HUES64 (cell line): Measurements from ENCODE around the gene SEPTIN12.
"Not testable (repeated sequence)": the region's sequence is repeated elsewhere in the genome, so short reads cannot be mapped to it uniquely, and the experiment has no call there.

Experiments
- H3K27ac ChIP-seq: 2 replicates; pipeline ENCODE4 v1.7.0; 2013; ENCODE audit warnings: low read depth, low read length, inconsistent platforms
- H3K27me3 ChIP-seq: 2 replicates; pipeline ENCODE4 v1.6.1; 2013; ENCODE audit warnings: mild to moderate bottlenecking, low read length; ENCODE audit not compliant: insufficient read depth
- H3K36me3 ChIP-seq: 2 replicates; pipeline ENCODE4 v1.6.1; 2013; ENCODE audit warnings: mild to moderate bottlenecking, low read length; ENCODE audit not compliant: insufficient read depth
- H3K4me1 ChIP-seq: 2 replicates; pipeline ENCODE4 v1.6.1; 2013; ENCODE audit warnings: mild to moderate bottlenecking, low read length, moderate library complexity; ENCODE audit not compliant: insufficient read depth
- H3K4me3 ChIP-seq: 2 replicates; pipeline ENCODE4 v1.5.1; 2013; ENCODE audit warnings: mild to moderate bottlenecking, low read length, moderate library complexity
- H3K9ac ChIP-seq: 2 replicates; pipeline ENCODE4 v1.6.1; 2013; ENCODE audit warnings: mild to moderate bottlenecking, low read depth, low read length
- H3K9me3 ChIP-seq: 2 replicates; pipeline ENCODE4 v1.6.1; 2013; ENCODE audit warnings: low read depth, low read length; ENCODE audit not compliant: insufficient read depth
- WGBS: fragments of 150-250, 120-280 bp; methylation state at CpG from one replicate; pipeline ENCODE4 v1.1.7; 2013; ENCODE audit warnings: missing lambda C conversion rate; 5-methylcytosine and 5-hydroxymethylcytosine counted together

Gene SEPTIN12

GRCh38 chr16:4795181-4795827, 7.2 kb upstream of the SEPTIN12 start, which contains the start of gene SMIM22:
Gene SMIM22 (plus strand): TSS chr16:4795369. CDS start chr16:4795735, 366 bp downstream.
- H3K4me3 ChIP-seq, result no peak within 1 kb of the TSS
- no peaks in the 10 kb centered on the region for H3K4me1 ChIP-seq
- no peak within 1 kb of the TSS for H3K27ac ChIP-seq
- H3K9me3 ChIP-seq, result no peaks in the 10 kb centered on the region
- H3K27me3 ChIP-seq, result no peaks in the 10 kb centered on the region
- no peak within 1 kb of the TSS for H3K9ac ChIP-seq
- peaks cover 24% of the 10 kb centered on the region for H3K36me3 ChIP-seq
- 88% methylated on average over 14 of the region's 14 CpGs for WGBS

- H3K4me3 ChIP-seq, result no peak overlapping the region
- H3K4me1 ChIP-seq, result peaks cover 4% of the 10 kb centered on the region
- H3K9ac ChIP-seq, result no peak overlapping the region
- H3K27ac ChIP-seq, result no peak overlapping the region
- 82% methylated on average over 13 of the region's 13 CpGs for WGBS
- no peaks in the 10 kb centered on the region for H3K27me3 ChIP-seq
- peaks cover 8% of the 10 kb centered on the region; the same call in 1 of the 2 replicates for H3K36me3 ChIP-seq
- H3K9me3 ChIP-seq, result no peaks in the 10 kb centered on the region
These were observed 4.9 kb upstream of the SEPTIN12 start for GRCh38 chr16:4792951-4793513.

DNA sequence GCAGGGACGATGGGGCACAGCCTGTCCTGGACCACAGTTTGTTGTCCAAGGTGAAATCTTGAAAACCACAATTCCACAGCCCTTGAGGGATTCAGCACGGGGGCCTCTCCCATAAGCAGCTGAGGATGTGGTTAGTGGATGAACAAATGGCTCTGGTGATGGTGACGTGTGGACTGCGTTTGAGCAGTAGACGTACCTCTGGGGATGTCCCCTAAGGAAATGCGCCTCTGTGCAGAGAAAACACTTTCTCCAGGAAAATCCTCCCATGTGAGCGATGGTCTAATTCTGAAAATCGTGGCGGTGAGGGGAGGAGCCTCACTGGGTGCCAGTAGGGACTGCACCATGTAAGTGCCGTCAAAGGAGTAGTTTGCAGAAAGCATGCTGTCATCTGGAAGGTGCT, 2.7 kb upstream of the SEPTIN12 start:
- Histone ChIP-seq H3K4me1 (peaks cover 8% of the 10 kb centered on the region), H3K9me3 (no peaks in the 10 kb centered on the region), H3K27ac (no peak overlapping the region), H3K27me3 (no peaks in the 10 kb centered on the region), H3K36me3 (no peaks in the 10 kb centered on the region), H3K4me3 (no peak overlapping the region), H3K9ac (no peak overlapping the region)
- WGBS, result 93% methylated on average over 10 of the region's 10 CpGs

DNA sequence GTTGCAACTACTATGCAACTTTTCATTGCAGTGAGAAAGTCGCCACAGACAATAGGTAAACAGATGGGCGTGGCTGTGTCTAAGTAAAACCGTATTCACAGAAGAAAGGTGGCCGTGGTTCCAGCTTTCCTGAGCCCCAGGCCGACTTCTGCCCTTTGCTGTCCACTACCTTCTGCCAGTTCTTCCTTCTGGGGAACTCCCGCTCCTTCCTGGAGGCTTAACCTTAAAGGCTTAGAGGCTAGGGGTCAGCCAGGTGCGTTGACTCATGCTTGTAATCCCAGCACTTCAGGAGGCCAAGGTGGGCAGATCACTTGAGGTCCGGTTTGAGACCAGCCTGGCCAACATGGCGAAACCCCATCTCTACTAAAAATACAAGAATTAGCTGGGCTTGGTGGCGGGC, 2.1 kb upstream of the SEPTIN12 start:
- Histone ChIP-seq H3K27me3 (no peaks in the 10 kb centered on the region), H3K36me3 (no peaks in the 10 kb centered on the region), H3K4me1 (peaks cover 8% of the 10 kb centered on the region), H3K27ac (no peak overlapping the region), H3K9ac (no peak overlapping the region), H3K9me3 (no peaks in the 10 kb centered on the region), H3K4me3 (no peak overlapping the region)
- WGBS, result 91% methylated on average over 10 of the region's 10 CpGs

GRCh38 chr16:4788910-4789309, 765 bp upstream of the SEPTIN12 start:
- no peaks in the 10 kb centered on the region for H3K27me3 ChIP-seq
- H3K4me3 ChIP-seq, result no peak overlapping the region
- H3K36me3 ChIP-seq, result no peaks in the 10 kb centered on the region
- H3K4me1 ChIP-seq, result peaks cover 8% of the 10 kb centered on the region
- 92% methylated on average over 7 of the region's 7 CpGs for WGBS
- no peaks in the 10 kb centered on the region for H3K9me3 ChIP-seq
- H3K9ac ChIP-seq, result no peak overlapping the region
- no peak overlapping the region for H3K27ac ChIP-seq

DNA sequence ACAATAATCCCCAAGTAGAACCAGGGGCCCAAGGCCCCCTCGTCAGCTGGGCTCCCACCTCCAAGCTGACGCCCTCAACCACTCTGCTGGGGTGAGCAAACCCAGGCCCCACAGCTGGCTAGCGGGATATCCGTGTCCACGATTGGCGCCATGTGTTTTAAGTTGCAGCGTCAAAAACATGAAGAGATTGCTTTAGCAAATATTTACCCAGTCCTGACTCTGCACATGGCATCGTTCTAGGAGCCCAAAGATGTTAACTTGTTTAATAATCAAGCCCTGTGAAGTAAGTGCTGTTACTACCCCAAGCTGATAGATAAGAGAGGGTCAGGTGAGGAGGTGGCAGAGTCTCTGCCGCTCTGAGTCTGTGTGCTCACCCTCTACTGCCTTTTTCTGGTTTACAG, 344 bp upstream of the SEPTIN12 start:
- no peaks in the 10 kb centered on the region for H3K27me3 ChIP-seq
- WGBS, result 84% methylated on average over 9 of the region's 9 CpGs
- H3K36me3 ChIP-seq, result no peaks in the 10 kb centered on the region
- H3K4me1 ChIP-seq, result peaks cover 8% of the 10 kb centered on the region
- H3K27ac ChIP-seq, result no peak overlapping the region
- H3K9ac ChIP-seq, result no peak overlapping the region
- no peaks in the 10 kb centered on the region for H3K9me3 ChIP-seq
- H3K4me3 ChIP-seq, result no peak overlapping the region

- no peaks in the 10 kb centered on the region for H3K9me3 ChIP-seq
- no peaks in the 10 kb centered on the region for H3K36me3 ChIP-seq
- no peak overlapping the region for H3K4me3 ChIP-seq
- 93% methylated on average over 8 of the region's 8 CpGs for WGBS
- no peak overlapping the region for H3K9ac ChIP-seq
- H3K27me3 ChIP-seq, result no peaks in the 10 kb centered on the region
- no peak overlapping the region for H3K27ac ChIP-seq
- peaks cover 8% of the 10 kb centered on the region for H3K4me1 ChIP-seq
These were observed 1.1 kb downstream of the SEPTIN12 start for GRCh38 chr16:4787068-4787467.

GRCh38 chr16:4785758-4786433, 2.2 kb downstream of the SEPTIN12 start:
- no peak overlapping the region for H3K4me3 ChIP-seq
- no peaks in the 10 kb centered on the region for H3K9me3 ChIP-seq
- no peaks in the 10 kb centered on the region for H3K36me3 ChIP-seq
- peaks cover 8% of the 10 kb centered on the region for H3K4me1 ChIP-seq
- 95% methylated on average over 19 of the region's 23 CpGs for WGBS
- no peak overlapping the region for H3K9ac ChIP-seq
- no peak overlapping the region for H3K27ac ChIP-seq
- H3K27me3 ChIP-seq, result no peaks in the 10 kb centered on the region

DNA sequence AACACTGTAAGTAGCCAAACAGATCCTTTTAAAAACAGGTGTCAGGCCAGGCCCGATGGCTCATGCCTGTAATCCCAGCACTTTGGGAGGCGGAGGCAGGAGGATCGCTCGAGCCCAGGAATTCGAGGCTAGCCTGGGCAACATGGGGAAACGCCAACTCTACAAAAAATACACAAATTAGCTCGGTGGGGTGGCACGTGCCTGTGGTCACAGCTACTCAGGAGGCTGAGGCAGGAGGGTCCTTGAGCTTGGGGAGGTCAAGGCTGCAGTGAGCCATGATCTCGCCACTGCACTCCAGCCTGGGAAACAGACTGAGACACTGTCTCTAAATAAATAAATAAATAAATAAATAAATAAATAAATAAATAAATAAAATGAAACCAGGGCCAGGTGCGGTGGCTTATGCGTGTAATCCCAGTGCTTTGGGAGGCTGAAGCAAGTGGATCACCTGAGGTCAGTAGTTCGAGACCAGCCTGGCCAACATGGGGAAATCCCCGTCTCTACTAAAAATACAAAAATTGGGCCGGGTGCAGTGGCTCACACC, 3.6 kb downstream of the SEPTIN12 start:
- H3K4me1 ChIP-seq, H3K36me3 ChIP-seq, H3K4me3 ChIP-seq, H3K27me3 ChIP-seq, H3K9me3 ChIP-seq, H3K9ac ChIP-seq, H3K27ac ChIP-seq: not testable (repeated sequence)
- 96% methylated on average over 13 of the region's 14 CpGs for WGBS

DNA sequence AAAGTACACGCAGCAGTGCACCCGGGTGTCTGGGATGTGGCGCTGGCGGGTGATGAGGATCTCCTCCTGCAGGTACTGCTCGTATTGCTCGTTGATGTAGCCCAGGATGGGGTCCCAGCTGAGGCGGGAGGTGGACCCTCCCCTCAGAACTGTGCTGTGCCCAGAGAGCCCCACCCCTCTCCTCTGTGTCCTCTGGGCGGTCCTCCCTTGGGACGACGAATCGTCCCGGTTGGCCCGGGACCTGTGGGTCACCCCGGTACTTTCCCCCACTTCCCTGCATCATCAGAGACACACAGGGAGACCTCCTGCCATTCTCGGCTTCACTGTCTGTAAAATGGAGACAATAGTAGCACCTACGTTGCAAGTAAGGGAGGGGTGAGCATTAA, 4.2 kb downstream of the SEPTIN12 start:
- no peak overlapping the region for H3K4me3 ChIP-seq
- WGBS, result 82% methylated on average over 16 of the region's 16 CpGs

GRCh38 chr16:4783251-4783950, 4.7 kb downstream of the SEPTIN12 start:
- Histone ChIP-seq H3K4me3 (no peak overlapping the region), H3K27me3 (no peaks in the 10 kb centered on the region), H3K9ac (no peak overlapping the region), H3K4me1 (peaks cover 8% of the 10 kb centered on the region), H3K27ac (no peak overlapping the region), H3K9me3 (no peaks in the 10 kb centered on the region), H3K36me3 (no peaks in the 10 kb centered on the region)
- 95% methylated on average over 25 of the region's 25 CpGs for WGBS

More for the DNA sequence above, 4.2 kb downstream of the SEPTIN12 start:
- Histone ChIP-seq H3K36me3 (no peaks in the 10 kb centered on the region), H3K27ac (no peak overlapping the region), H3K4me1 (peaks cover 8% of the 10 kb centered on the region), H3K9ac (no peak overlapping the region), H3K27me3 (no peaks in the 10 kb centered on the region), H3K9me3 (no peaks in the 10 kb centered on the region)
